ENCODE data around the gene NCCRP1.

DNA sequence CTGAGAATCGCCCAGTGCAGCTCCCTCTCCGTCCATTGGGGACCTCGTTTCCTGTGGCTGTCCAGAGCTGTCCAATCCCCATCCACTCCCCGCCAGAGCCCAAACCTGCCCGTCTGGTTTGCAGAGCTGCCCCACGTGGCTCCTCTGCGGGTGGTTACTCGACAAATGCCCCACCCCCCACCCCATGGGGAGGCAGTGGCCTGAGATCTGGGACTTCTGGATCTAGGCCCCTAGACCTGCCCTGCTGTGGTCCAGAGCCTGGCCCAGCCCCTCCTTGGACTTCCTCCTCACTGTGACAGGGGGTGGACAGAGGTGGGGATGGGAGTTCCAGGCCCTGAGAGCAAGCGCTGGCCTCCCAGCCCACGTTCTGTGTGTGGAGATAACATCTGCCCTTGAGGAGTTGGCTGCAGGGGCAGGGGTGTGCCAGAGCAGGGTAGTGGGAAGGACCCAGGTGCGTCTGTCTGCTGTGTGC lies 42.1 kb upstream of the NCCRP1 start:
- TF ChIP-seq, protein P1, sequence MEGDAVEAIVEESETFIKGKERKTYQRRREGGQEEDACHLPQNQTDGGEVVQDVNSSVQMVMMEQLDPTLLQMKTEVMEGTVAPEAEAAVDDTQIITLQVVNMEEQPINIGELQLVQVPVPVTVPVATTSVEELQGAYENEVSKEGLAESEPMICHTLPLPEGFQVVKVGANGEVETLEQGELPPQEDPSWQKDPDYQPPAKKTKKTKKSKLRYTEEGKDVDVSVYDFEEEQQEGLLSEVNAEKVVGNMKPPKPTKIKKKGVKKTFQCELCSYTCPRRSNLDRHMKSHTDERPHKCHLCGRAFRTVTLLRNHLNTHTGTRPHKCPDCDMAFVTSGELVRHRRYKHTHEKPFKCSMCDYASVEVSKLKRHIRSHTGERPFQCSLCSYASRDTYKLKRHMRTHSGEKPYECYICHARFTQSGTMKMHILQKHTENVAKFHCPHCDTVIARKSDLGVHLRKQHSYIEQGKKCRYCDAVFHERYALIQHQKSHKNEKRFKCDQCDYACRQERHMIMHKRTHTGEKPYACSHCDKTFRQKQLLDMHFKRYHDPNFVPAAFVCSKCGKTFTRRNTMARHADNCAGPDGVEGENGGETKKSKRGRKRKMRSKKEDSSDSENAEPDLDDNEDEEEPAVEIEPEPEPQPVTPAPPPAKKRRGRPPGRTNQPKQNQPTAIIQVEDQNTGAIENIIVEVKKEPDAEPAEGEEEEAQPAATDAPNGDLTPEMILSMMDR (IDR thresholded peaks at IDR 0.05), result no peak
- no peak for TF ChIP-seq EZH2phosphoT487 (IDR thresholded peaks at IDR 0.05)
